GM23248 (cell line): ENCODE measurements around the gene GAP43.

ENCODE experiments used
- EZH2 ChIP-seq: fragments of 200-600 bp; sonication (generic); IDR thresholded peaks from 2 replicates; pipeline ENCODE4 v1.6.1; 2018; ENCODE audit warnings: antibody characterized with exemption, mild to moderate bottlenecking; ENCODE audit not compliant: insufficient read depth, poor library complexity, severe bottlenecking
- EZH2phosphoT487 ChIP-seq: fragments of 200-600 bp; sonication (generic); IDR thresholded peaks from 2 replicates; pipeline ENCODE4 v1.6.1; 2018; ENCODE audit warnings: antibody characterized with exemption, moderate library complexity, mild to moderate bottlenecking, low read depth; ENCODE audit not compliant: insufficient read depth

- TF ChIP-seq EZH2 (no peak), EZH2phosphoT487 (no peak)
Observed at GRCh38 chr3:115766587-115767482, 143.5 kb downstream of the GAP43 start.
